GM19238 (cell line): Measurements from ENCODE around the gene CLCC1.
"Not testable (repeated sequence)": the region's sequence is repeated elsewhere in the genome, so short reads cannot be mapped to it uniquely, and the experiment has no call there.

Source experiments
- DNase-seq: peaks from one replicate; pipeline ENCODE4 v3.0.0; 2011; ENCODE audit warnings: low spot score; ENCODE audit not compliant: insufficient read length

CLCC1 gene

GRCh38 chr1:108963052-108963686, at the start of gene CLCC1:
TSS of gene CLCC1 (minus strand) at chr1:108963484. CDS start at chr1:108950437, 13,047 bp downstream.
- peak; percentile 88 for DNase-seq

GRCh38 chr1:109011335-109011734, 48.1 kb upstream of the CLCC1 start:
- no peak for DNase-seq

- not testable (repeated sequence) for DNase-seq
Observed at GRCh38 chr1:108996622-108997021, 33.3 kb upstream of the CLCC1 start.

GRCh38 chr1:108983114-108983513, 19.8 kb upstream of the CLCC1 start:
- no peak for DNase-seq

- no peak for DNase-seq
Observed at GRCh38 chr1:108976658-108977057, 13.4 kb upstream of the CLCC1 start.

- no peak for DNase-seq
Observed at GRCh38 chr1:108972951-108973350, 9.7 kb upstream of the CLCC1 start.

- DNase-seq: no peak
Observed at GRCh38 chr1:108969346-108969745, 6.1 kb upstream of the CLCC1 start.

- DNase-seq: no peak
Observed at GRCh38 chr1:108962681-108963051, 618 bp downstream of the CLCC1 start.

GRCh38 chr1:108961752-108962486, 1.4 kb downstream of the CLCC1 start:
- no peak for DNase-seq

GRCh38 chr1:108961198-108961597, 2.1 kb downstream of the CLCC1 start:
- no peak for DNase-seq

- DNase-seq: no peak
Observed at GRCh38 chr1:108960719-108961118, 2.6 kb downstream of the CLCC1 start.

- no peak for DNase-seq
Observed at GRCh38 chr1:108957888-108958287, 5.4 kb downstream of the CLCC1 start.

GRCh38 chr1:108955881-108956280, 7.4 kb downstream of the CLCC1 start:
- DNase-seq: no peak

GRCh38 chr1:108955111-108955510, 8.2 kb downstream of the CLCC1 start:
- DNase-seq: no peak

GRCh38 chr1:108953452-108953851, 9.8 kb downstream of the CLCC1 start:
- no peak for DNase-seq

GRCh38 chr1:108951242-108951641, 12.0 kb downstream of the CLCC1 start:
- DNase-seq: no peak

- no peak for DNase-seq
Observed at GRCh38 chr1:108949044-108949443, 14.2 kb downstream of the CLCC1 start.

GRCh38 chr1:108947871-108948525, 15.3 kb downstream of the CLCC1 start:
- no peak for DNase-seq

GRCh38 chr1:108936170-108936569, 27.1 kb downstream of the CLCC1 start:
- DNase-seq: no peak

- no peak for DNase-seq
Observed at GRCh38 chr1:108933944-108934343, 29.3 kb downstream of the CLCC1 start.

GRCh38 chr1:108927565-108927964, 35.7 kb downstream of the CLCC1 start:
- DNase-seq: not testable (repeated sequence)

GRCh38 chr1:108925920-108926319, 37.4 kb downstream of the CLCC1 start:
- no peak for DNase-seq

- DNase-seq: no peak
Observed at GRCh38 chr1:108916788-108917187, 46.5 kb downstream of the CLCC1 start.
